DOHH2 (cell line): Measurements from ENCODE around the gene ANTKMT.
"Not testable (repeated sequence)": the region's sequence is repeated elsewhere in the genome, so short reads cannot be mapped to it uniquely, and the experiment has no call there.

ENCODE experiments used
- H3F3A ChIP-seq: fragments of 200-600 bp; sonication (generic), shearing (Covaris generic); 2 replicates; pipeline ENCODE4 v1.6.0; 2016; ENCODE audit warnings: antibody characterized with exemption, mild to moderate bottlenecking; ENCODE audit not compliant: control insufficient read depth, insufficient read depth
- H3K27ac ChIP-seq: fragments of 200-600 bp; sonication (generic); 2 replicates; pipeline ENCODE4 v1.5.1; 2014; ENCODE audit warnings: low read depth, mild to moderate bottlenecking, low read length, moderate library complexity
- H3K27me3 ChIP-seq: fragments of 200-600 bp; sonication (generic); 2 replicates; pipeline ENCODE4 v1.6.1; 2014; ENCODE audit warnings: mild to moderate bottlenecking, low read length, mixed read lengths; ENCODE audit not compliant: control insufficient read depth
- H3K36me3 ChIP-seq: fragments of 200-600 bp; sonication (generic); 2 replicates; pipeline ENCODE4 v1.6.1; 2014; ENCODE audit warnings: mild to moderate bottlenecking, low read length, moderate library complexity, mixed read lengths; ENCODE audit not compliant: control insufficient read depth
- H3K4me1 ChIP-seq: fragments of 200-600 bp; sonication (generic); 2 replicates; pipeline ENCODE4 v1.6.1; 2014; ENCODE audit warnings: mild to moderate bottlenecking, low read length, mixed read lengths; ENCODE audit not compliant: control insufficient read depth
- H3K4me2 ChIP-seq: fragments of 200-600 bp; sonication (generic); 2 replicates; pipeline ENCODE4 v1.6.0; 2014; ENCODE audit warnings: mild to moderate bottlenecking, low read length, moderate library complexity
- H3K4me3 ChIP-seq: fragments of 200-600 bp; sonication (generic); 2 replicates; pipeline ENCODE4 v1.5.1; 2014; ENCODE audit warnings: mild to moderate bottlenecking, low read length, mixed read lengths
- H3K79me2 ChIP-seq: fragments of 200-600 bp; sonication (generic); 2 replicates; pipeline ENCODE4 v1.6.1; 2014; ENCODE audit warnings: mild to moderate bottlenecking, low read length, mixed read lengths; ENCODE audit not compliant: control insufficient read depth
- H3K9me2 ChIP-seq: fragments of 200-600 bp; sonication (generic); replicated peaks from 2 replicates; pipeline ENCODE4 v1.6.1; 2014; ENCODE audit warnings: mild to moderate bottlenecking, low read length, mixed read lengths; ENCODE audit not compliant: control insufficient read depth
- H3K9me3 ChIP-seq: fragments of 200-600 bp; sonication (generic); 2 replicates; pipeline ENCODE4 v1.6.1; 2014; ENCODE audit warnings: antibody characterized with exemption, low read length, mixed read lengths; ENCODE audit not compliant: control insufficient read depth, insufficient read depth
- H4K20me1 ChIP-seq: fragments of 200-600 bp; sonication (generic); 2 replicates; pipeline ENCODE4 v1.6.0; 2014; ENCODE audit warnings: low read depth, mild to moderate bottlenecking, antibody characterized with exemption, low read length, moderate library complexity; ENCODE audit not compliant: control insufficient read depth, insufficient read depth
- EZH2phosphoT487 ChIP-seq: fragments of 200-600 bp; sonication (generic); IDR thresholded peaks from 2 replicates; pipeline ENCODE4 v1.6.1; 2017; ENCODE audit warnings: borderline replicate concordance, mild to moderate bottlenecking, antibody characterized with exemption, low read length, moderate library complexity, mixed read lengths
- TF ChIP-seq, protein P1 (sequence below): fragments of 200-600 bp; sonication (generic); IDR thresholded peaks from one replicate; pipeline ENCODE4 v1.5.1; 2014; ENCODE audit warnings: antibody characterized with exemption, mild to moderate bottlenecking, low read depth, low read length; ENCODE audit not compliant: poor library complexity, severe bottlenecking

Gene ANTKMT

DNA sequence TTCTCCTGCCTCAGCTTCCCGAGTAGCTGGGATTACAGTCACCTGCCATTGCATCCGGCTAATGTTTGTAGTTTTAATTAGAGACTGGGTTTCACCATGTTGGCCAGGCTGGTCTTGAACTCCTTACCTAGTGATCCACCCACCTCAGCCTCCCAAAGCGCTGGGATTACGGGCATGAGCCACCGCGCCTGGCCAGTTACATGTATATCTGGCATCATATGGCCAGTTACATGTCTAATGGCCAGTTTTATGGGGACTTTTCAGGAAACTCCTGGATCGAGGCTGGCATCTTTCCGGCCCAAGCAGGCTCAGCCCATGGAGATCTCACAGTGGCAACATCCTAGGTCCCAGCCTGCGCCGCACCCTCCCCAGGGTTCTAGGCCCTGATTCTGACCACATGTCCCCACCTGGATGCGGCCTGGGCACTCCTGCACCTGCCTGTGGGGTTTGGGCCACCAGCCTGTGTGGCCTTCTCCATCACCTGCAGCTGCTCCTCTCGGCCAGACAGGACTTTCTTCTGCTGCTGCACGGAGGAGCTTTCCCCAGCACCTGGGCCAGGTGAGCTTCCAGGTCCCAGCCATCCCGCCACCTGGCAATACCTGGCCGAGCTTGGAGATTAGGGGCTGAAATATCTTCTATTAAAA lies 21.2 kb downstream of the ANTKMT start:
- H3K9me3 ChIP-seq, result no peaks in the 10 kb centered on the region
- no peak overlapping the region for H3K4me3 ChIP-seq
- no peak for TF ChIP-seq EZH2phosphoT487
- TF ChIP-seq, protein P1, sequence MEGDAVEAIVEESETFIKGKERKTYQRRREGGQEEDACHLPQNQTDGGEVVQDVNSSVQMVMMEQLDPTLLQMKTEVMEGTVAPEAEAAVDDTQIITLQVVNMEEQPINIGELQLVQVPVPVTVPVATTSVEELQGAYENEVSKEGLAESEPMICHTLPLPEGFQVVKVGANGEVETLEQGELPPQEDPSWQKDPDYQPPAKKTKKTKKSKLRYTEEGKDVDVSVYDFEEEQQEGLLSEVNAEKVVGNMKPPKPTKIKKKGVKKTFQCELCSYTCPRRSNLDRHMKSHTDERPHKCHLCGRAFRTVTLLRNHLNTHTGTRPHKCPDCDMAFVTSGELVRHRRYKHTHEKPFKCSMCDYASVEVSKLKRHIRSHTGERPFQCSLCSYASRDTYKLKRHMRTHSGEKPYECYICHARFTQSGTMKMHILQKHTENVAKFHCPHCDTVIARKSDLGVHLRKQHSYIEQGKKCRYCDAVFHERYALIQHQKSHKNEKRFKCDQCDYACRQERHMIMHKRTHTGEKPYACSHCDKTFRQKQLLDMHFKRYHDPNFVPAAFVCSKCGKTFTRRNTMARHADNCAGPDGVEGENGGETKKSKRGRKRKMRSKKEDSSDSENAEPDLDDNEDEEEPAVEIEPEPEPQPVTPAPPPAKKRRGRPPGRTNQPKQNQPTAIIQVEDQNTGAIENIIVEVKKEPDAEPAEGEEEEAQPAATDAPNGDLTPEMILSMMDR, result no peak
- H3K36me3 ChIP-seq, result peaks cover 27% of the 10 kb centered on the region
- peaks cover 15% of the 10 kb centered on the region for H3F3A ChIP-seq
- peak overlapping the region; percentile 100; the same call in 1 of the 2 replicates for H3K4me2 ChIP-seq
- peaks cover 37% of the 10 kb centered on the region for H3K4me1 ChIP-seq
- H3K27me3 ChIP-seq, result no peaks in the 10 kb centered on the region
- peaks cover 21% of the 10 kb centered on the region for H3K79me2 ChIP-seq
- H3K27ac ChIP-seq, result no peak overlapping the region
- H4K20me1 ChIP-seq, result no peaks in the 10 kb centered on the region
- no peaks in the 10 kb centered on the region for H3K9me2 ChIP-seq

DNA sequence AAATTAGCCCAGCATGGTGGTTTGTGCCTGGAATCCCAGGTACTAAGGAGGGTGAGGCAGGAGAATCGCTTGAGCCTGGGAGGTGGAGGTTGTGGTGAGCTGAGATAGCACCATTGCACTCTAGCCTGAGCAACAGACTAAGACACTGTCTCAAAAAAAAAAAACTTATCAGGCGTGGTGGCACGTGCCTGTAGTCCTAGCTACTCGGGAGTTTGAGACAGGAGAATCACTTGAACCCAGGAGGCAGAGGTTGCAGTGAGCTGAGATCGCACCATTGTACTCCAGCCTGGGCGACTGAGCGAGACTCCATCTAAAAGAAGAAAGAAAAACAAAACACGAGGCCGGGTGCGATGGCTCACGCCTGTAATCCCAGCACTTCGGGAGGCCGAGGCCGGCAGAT lies 21.9 kb downstream of the ANTKMT start:
- not testable (repeated sequence) for H3K4me2 ChIP-seq, H3K27me3 ChIP-seq, H3K9me3 ChIP-seq, H3K4me3 ChIP-seq, H3K27ac ChIP-seq, H3K9me2 ChIP-seq, H4K20me1 ChIP-seq
- H3K4me1 ChIP-seq, result peaks cover 29% of the 10 kb centered on the region
- H3K36me3 ChIP-seq, result peaks cover 21% of the 10 kb centered on the region
- peaks cover 12% of the 10 kb centered on the region for H3F3A ChIP-seq
- H3K79me2 ChIP-seq, result peaks cover 17% of the 10 kb centered on the region

DNA sequence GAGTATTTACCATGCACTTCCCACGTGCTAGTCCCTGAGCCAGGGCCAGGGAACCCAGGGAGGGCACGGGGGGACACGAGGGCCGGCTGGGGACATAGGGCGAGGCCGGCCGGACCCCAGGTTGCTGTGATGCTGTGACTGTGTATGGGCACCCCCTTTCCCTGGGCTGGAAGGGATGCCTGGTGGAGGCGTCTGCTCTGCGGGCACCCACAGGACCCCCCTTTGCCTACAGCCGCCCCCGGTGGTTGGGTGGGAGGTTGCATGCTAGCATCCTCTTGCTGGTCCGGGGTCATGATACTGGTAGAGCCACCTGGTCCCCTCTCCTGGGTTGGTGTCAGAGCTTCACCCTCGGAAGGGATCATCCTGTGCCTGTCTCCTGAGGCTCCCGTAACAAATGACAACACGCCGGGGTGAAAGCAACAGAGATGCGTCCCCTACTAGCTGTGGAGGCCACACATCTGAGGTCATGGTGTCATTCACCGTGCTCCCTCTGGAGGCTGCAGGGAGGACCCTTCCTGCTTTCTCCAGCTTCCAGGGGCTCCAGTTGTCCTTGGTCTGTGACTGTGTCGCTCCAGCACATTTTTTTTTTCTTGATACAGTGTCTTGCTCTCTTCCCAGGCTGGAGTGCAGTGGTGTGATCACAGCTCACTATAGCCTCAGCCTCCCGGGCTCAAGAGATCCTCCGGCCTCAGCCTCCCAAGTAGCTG lies 23.0 kb downstream of the ANTKMT start:
- no peaks in the 10 kb centered on the region for H3K9me2 ChIP-seq
- H3K27ac ChIP-seq, result no peak overlapping the region
- H3K9me3 ChIP-seq, result no peaks in the 10 kb centered on the region
- peaks cover 20% of the 10 kb centered on the region for H3K4me1 ChIP-seq
- H3K4me3 ChIP-seq, result no peak overlapping the region
- no peaks in the 10 kb centered on the region for H4K20me1 ChIP-seq
- peaks cover 15% of the 10 kb centered on the region for H3K36me3 ChIP-seq
- peaks cover 17% of the 10 kb centered on the region for H3K79me2 ChIP-seq
- TF ChIP-seq, protein P1, result peak; percentile 52
- TF ChIP-seq EZH2phosphoT487, result no peak
- H3K4me2 ChIP-seq, result no peak overlapping the region
- H3K27me3 ChIP-seq, result no peaks in the 10 kb centered on the region
- H3F3A ChIP-seq, result peaks cover 6% of the 10 kb centered on the region; the same call in 1 of the 2 replicates

DNA sequence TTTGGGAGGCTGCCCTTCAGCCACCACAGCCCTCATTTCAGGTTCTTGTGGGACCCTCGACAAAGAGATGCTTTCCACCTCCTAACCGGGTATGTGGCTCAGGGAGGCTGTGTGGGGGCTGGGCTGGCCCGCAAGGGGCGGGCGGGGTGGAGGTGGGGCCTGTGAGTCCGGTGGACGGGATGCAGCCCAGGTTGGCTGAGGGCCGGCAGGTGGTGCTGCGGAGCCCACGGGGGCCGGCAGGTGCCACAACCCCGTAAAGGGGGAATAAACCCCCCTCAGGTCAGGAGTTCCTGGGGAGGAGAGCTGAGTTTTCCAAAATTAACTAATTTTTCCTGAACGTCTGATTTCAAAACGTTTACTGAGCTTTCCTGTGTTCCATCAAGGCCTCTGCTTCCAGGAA lies 24.8 kb downstream of the ANTKMT start:
- Histone ChIP-seq H3F3A (no peaks in the 10 kb centered on the region), H3K4me1 (peaks cover 9% of the 10 kb centered on the region; the same call in 1 of the 2 replicates), H3K4me2 (no peak overlapping the region), H3K27me3 (no peaks in the 10 kb centered on the region), H3K36me3 (no peaks in the 10 kb centered on the region), H3K9me3 (no peaks in the 10 kb centered on the region), H3K79me2 (no peaks in the 10 kb centered on the region), H4K20me1 (no peaks in the 10 kb centered on the region), H3K4me3 (no peak overlapping the region), H3K9me2 (no peaks in the 10 kb centered on the region), H3K27ac (no peak overlapping the region)
- TF ChIP-seq, protein P1, result peak; percentile 41
- no peak for TF ChIP-seq EZH2phosphoT487
